NCI-H748 treated with DMSO at 0.1 percent for 48 hours (cell line): Measurements from ENCODE around the gene STX4.

Experiments
- DNase-seq: peaks from one replicate; lab custom pipeline; 2025; lab: John Stamatoyannopoulos, UW

STX4 gene

DNA sequence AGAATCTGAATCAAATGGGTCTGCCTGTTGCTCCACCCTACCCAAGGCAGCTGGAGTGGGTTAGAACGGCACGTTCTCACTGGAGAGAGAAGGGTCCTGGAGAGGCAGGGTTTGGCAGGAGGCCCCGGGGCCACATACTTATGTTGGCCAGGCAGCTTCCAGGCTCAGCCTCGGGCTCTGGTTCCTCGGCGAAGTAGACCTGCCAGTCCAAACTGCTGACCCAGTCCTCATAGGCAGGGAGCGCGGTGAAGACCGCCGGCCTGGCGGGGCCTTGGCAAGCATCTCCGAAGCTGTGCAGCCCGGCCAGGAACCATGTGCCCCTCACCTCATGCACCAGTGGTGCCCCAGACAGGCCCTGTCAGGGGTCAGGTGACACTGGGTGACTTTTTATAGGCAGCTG is 50.6 kb downstream of the STX4 start:
- DNase-seq = no peak

DNA sequence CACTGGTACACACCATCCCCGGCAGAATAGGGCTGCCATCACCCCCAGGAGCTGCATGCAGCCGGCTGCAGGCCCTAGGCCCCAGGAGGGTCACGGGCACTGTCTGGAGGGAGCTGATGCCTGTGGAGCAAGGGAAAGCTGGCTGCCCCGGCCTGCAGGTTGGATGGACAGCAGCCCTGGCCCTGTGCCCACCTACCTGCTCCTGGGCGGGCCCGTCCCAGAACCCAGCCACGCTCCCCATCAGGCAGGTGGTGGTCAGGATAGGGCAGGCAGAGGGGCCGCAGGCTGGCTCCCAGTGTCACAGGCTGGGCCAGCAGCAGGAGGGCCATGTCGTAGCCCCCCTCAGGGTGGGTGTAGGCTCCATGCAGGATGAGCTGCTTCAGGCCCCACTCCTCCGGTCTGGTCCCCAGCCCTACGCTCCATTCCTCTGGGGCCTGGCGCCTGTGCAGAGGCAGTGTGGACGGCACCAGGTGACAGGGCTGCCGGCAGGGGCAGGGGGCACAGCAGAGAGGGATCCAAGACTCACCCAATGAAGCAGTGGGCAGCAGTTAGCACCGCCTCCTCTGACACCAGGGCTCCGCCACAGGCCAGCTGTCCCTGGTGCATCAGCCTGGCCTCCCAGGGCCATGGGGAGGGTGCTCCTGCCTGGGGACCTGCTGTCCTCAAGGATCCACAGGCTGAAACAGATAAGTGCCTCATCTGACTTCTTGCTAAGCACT is 51.4 kb downstream of the STX4 start:
- no peak for DNase-seq

DNA sequence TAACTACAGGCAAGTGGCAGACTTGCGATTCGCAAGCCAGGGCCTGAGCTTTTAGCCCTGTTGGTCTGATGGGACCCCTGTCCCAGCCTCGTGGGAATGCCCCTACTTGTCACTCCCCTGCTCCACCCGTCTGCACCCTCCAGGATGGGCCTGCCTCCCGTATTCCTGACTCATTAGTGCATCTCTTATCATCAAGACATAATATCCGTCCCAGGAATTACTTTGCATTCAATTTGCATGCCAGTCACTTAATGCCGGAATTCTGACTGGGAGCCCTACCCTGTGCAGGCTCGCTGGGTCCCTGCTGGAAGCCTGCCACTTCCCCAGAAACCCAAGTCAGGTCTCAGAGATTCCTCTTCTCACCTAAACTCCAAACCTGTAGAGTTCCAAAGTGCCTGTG is 52.1 kb downstream of the STX4 start:
- DNase-seq = no peak

DNA sequence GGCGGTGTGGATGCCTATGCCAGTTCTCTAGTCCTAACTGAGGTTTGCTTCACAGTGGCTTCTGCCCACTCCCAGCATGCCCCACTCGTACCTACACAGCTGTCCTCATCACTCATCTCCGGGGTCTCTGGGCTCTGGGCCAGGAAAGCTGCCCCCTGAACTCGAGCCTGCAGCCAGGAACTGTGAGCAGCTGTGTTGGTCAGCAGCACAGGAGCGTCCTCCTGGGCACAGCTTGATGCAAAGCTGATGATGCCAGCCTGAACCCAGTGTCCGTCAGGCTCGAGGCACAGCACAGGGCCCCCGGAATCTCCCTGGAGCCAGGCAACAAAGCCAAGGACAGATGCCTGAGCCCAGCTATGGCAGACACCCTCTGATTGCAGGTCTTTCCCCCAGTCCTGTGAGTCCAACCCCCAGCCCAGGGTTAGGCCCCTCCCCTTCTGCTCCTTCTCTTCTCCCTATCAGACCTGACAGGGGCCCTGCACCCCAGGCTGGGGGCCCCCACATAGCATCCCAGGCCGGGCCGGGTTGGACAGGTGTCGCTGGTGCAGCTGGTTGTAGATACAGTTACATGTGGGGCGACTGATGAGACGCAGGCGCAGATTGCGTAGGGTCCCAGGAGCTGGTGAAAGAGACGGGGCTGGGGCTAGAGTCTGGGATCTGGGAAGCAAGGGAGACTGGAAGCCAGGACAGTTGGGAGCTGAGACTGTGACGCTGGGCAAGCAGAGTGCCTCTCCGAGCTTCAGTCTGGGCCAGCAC is 52.7 kb downstream of the STX4 start:
- DNase-seq = no peak

DNA sequence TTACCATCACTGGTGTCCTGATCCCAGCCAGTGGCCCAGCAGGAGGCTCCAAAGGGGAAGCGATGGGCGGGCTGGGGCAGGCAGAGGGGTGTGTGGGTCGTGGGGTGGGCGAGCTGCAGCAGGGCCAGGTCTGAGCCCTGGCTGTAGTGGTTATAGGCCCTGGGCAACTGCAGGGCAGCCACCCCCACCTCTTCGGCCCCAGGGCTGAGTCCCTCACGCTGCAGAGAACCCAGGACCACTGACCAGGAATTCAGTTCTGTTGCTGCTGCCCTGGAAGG is 53.2 kb downstream of the STX4 start:
- no peak for DNase-seq

DNA sequence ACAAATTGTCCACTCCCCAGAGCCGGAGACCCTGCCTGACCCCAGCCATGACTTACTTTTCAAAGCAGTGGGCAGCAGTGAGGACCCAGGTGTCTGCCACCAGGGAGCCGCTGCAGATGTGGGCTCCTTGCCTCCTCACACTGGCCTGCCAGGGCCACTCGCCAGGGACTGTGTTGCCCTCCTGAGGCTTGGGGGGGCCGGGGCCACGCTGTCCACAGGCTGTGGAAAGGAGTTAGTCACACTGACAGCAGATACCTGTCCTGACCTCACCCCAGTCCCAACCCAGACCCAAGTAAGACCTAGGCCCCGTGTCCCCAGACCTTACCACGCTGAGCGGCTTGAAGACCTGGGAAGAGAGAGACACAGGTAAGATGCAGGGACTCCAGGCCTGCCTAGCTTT is 54.1 kb downstream of the STX4 start:
- DNase-seq = no peak

DNA sequence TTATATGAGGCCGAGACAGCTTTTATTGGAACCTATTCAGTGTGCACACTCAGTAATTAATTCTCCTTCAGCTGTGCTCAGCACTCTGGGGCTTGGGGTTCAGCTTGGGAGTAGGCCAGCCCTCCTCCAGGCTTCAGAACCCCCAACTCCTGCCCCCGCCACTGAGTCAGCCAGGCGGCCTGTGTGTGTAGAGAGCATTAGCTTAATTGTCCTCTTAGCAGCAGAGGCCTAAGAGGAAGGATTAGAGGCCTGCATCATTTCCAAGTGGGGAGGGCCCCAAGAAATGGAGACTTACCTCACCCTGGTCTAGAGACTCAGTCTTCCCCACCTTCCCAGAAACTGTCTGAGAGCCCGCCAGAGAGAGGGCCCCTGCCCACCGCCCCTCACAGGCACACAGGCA is 54.6 kb downstream of the STX4 start:
- no peak for DNase-seq

DNA sequence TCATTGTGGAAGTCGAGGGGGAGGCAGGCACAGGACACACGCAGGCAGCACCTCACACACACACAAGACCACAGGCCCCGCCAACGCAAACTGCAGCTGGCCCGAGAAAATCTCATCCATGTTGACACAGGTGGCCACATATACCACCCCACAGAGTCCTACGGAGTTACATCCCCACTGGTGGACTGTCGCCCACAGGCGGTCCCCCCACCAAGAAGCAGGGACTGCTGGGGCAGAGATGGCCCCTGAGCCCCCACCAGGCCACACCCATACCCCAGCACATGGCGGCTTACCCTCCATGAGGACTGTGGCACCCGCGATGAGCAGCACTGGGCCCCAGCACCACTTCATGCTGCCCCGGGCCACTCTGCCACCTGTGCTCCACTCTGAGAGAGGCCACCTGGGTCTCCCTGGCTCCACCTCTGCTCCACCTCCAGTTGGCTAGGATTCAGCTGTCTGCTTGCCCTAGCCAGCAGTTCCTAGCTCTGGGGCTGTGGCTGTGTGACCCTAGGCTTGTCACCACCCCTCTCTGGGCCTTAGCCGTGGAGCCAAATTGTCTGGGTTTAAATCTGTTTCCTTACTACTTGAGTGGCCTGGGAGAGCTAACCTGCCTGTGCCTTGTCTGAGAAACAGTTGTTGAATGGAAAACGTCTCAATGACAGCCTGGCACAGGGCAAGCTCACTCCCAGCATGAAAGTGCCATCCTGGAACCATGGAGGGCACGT is 55.3 kb downstream of the STX4 start, which contains the start of gene PRSS53:
TSS of gene PRSS53 (minus strand) at position 485 of the 725 bp plus-strand sequence. CDS start at position 351, 134 bp downstream.
- no peak for DNase-seq

DNA sequence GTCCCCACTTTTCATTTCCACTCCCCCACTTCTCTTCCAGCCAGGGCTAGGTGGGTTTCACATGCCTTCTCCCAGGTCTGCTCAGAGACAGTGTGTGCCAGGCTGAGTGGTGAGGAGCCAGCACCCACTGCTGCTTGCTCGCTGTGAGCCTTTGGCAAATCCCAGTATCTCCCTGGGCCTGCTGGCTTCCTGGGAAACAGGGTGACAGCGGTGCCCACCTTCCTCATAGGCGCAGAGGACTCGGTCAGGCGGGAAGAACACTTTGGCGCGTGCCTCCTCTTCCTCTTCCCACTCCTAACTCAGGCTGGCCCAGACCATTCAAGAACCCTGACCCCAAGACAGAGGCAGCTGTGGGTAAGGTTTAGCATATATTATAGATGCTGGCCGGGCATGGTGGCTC is 55.8 kb downstream of the STX4 start:
- DNase-seq = no peak
